GM19467 (cell line): ENCODE measurements around the gene CADPS2.

Source experiments
- ATAC-seq: cut with Tn5 transposase; IDR thresholded peaks from one replicate; pipeline ENCODE4 v1.9.1; 2021; ENCODE audit warnings: mild to moderate bottlenecking, moderate library complexity; ENCODE audit not compliant: unreplicated experiment

CADPS2 gene

DNA sequence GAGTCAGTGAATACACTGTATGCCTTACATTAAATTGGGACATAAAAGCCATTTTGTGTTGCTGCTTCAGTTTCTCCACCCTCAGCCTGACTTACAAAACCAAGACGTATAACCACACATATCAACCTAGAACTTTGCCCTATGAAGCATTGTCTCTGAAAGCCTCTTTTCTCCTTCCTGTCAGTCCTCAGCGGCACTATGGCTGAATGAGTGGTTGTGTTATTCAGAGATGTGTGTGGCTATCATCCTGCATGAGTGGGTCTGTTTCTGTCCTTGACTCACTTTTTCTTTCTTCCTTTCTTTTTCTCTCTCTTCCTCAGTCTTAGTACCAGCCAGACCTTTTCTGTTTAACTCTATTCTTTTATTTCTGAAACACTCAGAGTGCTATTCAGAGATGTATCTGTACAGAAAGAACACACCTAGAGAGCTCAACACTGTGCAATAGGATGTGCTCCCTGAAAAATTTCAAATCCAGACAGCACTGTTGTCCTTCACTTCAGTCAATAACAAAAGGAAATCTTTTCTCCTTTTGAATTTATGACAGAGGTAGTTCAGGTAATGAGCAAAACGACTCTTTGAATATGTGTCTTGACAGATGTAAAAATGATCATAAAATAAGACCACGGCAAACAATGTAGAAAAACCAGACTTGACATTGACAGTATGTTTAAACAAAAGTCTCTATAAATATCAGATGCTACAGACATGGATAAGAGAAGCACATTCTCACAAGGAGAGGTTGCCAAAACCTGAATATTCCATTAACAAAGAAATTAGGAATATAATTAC, 418.4 kb downstream of the CADPS2 start:
- ATAC-seq, result no peak

DNA sequence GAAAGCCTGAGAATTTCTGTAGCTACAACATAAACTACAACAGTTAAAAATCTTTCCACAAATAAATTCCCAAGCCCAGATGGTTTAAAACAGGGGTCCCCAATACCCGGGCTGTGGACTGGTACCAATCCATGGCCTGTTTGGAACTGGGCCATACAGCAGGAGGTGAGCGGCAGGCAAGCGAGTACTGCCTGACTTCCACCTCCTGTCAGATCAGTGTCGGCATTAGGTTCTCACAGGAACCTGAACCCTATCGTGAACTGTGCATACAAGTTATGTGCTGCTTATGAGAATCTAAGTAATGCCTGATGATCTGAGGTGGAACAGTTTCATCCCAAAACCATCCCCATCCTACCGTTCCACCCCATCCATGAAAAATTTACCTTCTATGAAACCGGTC, 421.0 kb downstream of the CADPS2 start:
- ATAC-seq, result no peak

DNA sequence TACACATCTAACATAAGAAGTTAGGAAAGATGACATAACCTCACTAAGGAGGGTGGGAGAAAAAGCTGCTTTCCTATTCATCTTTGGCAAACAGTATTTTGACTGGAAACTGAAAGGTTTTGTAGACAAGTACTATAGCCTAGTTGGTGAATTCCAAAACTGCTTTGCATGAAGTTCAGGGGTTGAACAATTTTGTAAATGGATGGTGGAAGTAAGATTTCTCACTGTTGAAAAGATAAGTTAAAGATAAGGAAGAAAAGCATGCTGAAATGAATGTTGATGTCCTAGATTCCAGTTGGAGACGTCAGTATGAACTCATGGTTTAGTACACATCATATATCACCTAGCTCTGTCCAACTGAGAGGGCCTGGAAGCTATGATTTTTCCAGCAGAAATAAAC, 422.6 kb downstream of the CADPS2 start:
- no peak for ATAC-seq

DNA sequence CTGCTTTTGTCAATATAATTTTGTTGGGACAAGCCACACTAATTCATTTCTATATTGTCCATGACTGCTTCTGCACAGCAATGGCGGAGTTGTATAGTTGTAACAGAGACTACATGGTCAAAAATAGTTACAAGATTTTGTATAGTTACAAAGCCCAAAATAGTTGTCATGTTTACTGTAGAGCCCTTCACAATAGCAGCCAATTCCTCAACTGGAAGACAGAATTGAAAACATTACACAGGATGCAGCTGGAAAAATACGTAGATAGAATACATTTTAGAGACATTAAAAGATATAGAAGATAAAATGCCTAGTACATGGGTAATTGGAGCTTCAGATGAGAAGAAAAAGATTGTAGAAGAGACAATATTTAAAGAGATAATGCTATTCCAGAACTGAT, 425.3 kb downstream of the CADPS2 start:
- ATAC-seq, result no peak

DNA sequence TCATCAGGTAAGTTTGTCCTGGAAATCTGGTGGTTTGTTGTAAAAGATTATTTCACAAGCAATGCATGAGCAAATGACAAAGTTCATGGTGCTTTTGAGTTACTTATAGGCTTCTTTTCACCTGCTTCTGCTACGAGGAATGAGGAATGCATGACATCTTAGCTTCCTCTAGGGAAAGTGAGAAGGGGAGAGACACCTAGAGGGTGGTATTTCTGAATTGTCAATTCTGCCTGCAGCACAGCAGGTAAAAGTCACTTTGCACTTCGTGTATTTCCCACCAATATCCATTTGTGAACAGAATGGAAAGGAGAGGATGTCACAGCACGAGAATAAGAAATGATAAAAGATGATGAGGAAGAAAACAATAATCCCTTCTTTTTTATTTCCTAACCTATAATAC, 428.3 kb downstream of the CADPS2 start:
- no peak for ATAC-seq

DNA sequence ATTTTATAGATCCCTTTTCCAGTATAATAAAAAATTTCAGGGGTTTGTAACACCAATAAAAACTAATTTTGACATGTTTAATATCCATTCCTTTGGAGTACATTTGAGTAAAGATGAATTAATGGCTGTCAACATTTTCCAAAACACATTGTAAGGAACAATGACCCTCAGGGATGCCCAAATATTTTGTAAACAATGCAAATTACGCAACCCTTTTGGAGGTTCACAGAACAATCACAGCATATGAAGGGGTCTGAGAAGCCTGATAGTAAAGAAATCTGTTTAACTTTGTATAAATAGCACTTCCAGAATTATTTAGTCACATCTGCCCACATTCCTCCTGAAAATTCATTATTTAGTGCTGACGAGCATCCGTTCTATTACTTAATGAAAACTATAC, 428.9 kb downstream of the CADPS2 start:
- no peak for ATAC-seq

DNA sequence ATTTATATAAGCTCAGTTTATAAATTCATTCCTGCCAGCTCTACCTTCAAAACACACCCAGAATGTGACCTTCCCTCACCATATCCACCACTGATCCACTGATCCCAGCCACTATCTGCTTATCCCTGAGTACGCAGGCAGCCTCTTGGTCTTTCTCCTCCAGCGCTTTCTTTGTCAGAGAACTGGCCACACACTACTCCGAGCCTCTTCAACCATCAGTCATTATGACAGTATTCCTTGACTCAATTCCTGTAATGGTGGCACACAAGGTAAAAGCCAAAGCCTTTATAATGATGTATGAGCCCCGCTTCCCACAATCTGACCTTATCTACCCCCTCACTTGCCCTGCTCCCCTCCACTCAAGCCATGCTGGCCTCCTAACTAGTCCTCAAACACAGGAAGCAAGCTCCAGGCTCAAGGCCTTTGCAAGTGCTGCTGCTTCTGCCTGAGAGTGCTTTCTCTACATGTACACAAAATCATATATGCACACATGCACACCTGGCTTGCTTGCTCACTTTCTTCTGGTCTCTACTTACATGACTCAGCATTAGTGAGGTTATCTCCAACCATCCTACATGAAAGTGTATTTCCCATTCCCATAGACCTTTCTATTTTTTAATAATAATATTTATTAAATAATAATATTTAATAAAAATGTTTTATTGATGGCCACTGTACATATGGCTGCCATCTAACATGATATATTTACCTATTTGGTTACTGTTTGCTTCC, 431.3 kb downstream of the CADPS2 start:
- no peak for ATAC-seq

DNA sequence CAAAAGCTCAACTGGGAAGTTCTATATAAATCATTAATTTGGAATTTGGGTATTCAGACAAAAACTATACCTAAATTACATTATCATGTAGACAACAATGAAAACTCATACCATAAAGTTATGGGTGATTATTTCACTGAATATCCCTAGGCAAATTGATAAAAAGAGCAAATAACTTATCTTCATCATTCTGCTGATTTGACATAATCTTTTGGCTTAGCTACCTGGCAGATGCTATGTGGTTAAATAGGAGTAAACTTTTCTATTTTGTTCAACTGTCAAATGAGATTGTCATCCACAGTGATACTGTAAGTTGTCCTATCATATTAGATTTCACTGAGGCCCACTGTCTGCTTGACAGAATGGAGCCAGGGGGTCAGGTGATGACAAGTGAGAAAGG, 432.8 kb downstream of the CADPS2 start:
- no peak for ATAC-seq

DNA sequence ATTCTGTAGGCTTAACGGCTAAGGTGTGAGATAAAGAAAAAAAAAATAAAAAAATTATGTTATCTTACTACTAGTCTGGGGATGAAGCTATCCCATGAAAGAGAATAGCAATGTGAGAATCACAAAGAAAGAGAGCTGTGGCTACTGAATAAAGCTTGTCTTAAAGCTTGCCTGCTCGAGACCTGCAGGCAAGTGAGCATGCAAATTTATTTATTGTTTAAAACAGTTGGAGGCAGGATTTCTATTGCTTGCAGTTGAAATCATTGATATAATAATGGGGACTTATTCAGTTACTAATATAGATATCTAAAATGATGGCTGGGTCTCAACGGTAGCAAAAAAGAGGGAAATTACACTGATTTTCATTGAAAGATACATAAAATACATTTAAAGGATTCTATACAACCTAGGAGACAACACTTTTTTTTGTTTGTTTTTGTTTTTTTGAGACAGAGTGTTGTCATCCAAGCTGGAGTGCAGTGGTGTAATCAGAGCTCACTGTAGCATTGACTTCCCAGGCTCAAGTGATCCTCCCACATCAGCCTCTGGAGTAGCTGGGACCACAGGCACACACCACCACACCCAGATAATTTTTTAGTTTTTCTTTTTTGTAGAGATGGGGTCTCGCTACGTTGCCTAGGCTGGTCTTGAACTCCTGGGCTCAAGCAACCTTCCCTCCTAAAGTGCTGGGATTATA, 437.2 kb downstream of the CADPS2 start:
- ATAC-seq, result no peak

DNA sequence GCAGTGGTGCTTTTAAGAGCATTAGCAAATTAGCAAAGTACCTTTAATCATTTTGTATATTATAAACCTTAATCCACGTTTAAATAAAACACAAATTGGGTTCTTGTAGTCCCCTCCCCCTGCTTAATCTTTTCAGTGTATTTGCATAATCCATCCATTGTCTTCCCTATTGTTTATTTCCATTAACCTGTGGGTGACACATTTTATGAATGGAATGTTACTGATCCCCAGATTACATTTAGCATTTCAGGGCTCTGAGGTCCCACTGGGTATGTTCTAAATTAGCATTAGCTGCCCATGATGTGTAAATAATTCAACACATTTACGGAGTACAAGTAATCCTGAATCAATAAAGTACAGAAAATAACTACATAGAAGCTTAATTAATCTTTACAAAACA, 443.3 kb downstream of the CADPS2 start:
- ATAC-seq, result no peak

DNA sequence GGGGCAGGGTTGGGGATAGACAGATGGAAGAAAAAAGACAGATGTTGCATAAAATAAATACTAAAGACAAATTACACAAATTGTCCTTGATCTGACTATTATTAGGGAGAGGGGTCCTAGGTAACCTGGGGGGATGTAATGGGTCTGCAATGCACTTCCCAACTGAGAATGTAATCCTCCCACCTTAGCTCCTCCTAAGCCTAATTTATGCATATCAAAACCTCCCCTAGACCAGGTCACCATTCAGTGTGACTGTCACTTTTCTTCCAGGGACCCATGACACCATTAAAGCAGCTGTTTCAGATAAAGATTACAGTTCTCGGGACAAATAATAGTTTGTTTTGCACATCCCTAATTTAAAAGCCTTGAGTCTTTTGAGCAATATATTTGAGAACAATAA, 447.8 kb downstream of the CADPS2 start:
- ATAC-seq, result no peak

DNA sequence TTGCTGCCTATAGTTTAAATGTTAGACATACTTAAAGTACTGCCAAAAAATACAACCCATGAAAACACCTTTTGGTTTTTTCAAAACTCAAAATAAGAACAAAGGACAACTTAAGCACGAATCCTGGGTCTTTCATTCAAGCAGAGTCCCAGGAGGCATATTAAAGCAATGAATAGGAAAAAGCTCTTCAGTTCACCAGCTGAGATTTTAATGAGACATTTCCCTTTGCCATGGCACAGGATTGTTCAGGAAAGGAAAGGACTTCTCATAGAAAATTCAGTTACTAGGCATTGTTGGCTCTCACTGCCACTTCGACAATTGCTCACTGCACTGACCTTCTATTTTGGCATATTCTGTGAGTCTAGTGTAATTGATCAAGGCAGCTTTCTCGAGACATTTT, 448.3 kb downstream of the CADPS2 start:
- ATAC-seq, result no peak

DNA sequence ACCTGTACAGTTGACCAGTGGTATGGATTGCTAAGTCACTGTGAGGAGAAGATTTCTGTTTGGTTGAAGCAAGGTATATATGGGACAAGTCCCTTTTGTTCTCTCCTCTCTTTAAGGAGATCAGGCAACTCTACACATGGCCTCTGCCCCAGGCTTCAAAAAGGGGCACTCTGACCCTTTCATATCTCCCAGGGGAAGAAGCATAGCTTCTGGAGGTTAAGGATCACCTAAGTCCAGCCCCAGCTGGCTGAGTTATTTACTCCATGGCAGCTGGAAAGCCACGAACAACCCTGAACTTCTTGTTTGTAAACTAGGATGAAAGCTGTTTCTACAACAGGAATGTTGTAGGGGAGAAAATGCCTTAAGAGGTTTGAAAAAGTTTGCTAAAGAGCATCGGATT, 452.5 kb downstream of the CADPS2 start:
- ATAC-seq, result no peak

DNA sequence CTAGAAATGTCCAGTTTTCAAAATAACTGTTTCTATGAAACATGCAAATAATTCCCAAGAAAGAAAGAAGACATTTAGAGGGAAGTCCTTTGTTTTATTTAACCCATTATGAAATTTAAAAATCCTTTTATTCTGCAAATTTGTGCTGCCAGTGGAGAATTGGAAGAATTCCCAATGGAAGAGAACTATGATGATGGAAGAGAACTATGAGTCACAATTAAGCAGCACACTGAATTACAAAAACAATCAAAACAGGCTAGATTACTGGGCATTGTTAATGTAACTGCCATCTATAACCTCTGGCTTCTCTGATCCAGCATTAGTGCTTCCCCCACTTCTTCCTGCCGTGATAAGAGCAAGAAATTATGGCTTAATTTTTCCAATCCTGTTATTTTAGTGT, 455.6 kb downstream of the CADPS2 start:
- no peak for ATAC-seq

DNA sequence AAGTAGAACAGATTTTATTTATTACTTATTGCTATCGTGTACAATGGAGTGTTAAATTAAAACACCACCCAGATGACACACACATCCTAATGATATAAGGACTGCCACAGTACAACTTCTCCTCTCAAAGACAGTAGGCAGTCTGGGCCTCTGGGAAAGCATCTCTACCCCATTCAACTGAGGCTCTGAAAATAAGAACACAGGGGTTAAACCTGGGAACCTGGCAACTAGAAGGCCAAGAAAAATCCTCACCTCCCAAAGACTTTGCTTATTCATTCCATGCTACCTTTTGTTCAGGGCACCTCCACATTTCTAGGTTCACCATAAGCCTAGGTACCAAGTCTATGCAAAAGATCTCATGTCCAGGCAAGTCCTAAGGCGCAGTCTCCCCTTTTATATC, 456.3 kb downstream of the CADPS2 start:
- ATAC-seq, result no peak

DNA sequence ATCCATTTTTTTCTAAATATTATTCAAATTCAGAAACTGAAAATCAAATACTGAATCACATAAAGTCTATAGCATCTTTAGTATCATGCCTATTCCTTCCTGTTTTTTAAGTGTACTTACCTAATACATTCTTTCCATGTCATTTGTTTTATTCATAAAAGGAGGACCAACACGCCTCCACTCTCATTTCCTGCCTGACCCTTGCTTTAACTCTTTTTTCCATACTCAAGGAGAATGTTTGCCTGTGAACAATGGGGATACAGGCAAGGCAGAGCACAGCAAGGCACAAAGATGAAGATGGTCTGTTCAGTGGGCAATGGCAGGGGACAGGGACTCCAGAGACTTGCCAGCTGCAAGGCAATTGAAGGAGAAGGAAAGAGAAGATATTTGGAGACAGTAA, 460.5 kb downstream of the CADPS2 start:
- no peak for ATAC-seq

DNA sequence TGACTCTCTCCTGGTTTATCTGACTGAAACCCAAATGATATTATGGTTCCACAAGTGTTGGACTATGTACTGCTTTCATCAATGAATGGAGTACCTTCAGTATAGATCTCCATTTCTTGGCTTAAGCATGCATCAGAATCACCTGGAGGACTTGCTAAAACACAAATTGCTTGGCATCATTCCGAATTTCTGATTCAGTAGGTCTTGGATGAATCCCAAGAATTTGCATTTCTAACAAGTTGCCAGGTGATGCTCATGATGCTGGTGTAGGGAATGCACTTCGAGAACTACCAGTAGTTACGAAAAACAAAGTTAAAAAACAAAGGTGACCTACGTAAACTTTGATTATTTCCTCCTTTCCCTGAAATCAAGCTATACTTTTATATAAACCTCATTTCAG, 462.7 kb downstream of the CADPS2 start:
- no peak for ATAC-seq

DNA sequence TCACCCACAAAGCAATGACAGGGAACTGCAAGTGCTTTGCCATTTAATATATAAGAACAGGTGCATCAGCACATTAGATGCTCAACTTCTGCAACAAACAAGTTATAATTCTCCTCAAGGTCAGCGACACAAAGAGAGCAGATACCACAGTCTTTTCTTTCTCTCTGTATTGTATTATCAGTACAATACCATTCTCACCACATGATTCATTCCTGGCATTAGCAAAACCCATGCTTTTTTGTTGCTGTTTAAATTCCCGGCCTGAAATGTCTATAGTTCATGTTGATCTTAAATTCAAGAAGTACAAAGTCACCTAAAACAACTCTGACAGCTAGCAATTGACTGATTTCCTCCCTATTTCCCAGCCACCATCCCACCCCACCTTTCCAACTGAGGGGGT, 469.9 kb downstream of the CADPS2 start:
- no peak for ATAC-seq

DNA sequence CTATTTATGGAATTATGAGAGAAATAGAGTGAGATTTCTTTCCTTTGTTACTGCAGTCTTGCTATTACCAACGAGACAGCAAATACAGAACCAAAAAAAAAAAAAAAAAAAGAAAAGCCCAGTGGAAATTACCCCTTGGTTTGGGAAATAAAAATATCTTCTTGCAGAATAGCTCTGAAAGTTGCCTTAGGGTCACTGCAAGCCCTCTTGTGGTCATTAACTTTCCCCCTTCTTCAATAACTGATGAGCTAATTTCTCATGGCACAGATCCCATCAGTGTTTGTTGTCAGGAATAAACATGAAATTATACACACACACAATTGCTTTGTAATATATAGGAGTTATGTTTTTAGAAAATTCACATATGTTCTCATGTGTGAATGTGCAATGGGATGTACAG, 470.8 kb downstream of the CADPS2 start:
- no peak for ATAC-seq

DNA sequence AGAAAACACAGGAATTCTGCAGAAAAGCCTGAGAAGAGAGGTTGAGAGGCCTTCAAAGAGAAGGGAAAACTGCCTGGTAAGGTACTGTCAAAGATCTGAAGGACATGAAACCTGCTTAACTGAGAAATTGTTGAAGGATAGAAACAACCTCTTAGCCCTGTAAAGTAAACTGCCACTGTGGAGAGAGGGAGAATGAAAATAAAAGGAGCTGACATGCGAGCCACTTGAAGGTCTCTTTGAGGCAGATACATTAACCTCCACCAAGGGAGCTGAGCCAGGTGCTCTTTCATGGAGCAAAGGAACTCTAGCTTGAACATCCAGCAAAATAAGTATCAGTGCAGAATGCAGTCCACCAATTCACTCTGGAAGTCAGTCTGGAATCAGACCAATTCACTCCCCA, 472.9 kb downstream of the CADPS2 start:
- ATAC-seq, result no peak

DNA sequence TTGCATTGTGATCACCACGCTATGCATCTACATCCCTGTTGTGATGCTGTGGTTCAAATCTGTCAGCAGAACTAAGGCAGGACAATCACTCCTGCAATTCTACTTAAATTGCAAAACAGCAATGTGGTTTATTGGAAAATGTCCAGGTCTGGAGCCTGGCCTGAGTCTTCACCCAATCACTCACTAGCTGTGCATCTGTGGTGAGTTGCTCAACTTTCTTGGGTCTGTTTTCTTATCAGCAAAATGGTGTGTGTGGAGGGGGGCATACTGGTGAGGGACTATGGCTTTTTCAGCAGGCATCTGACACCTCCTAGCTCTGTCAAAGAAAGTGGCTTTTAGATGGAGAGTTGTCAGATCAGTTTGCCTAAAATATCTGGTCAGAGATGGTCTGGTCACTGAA, 473.4 kb downstream of the CADPS2 start:
- no peak for ATAC-seq

DNA sequence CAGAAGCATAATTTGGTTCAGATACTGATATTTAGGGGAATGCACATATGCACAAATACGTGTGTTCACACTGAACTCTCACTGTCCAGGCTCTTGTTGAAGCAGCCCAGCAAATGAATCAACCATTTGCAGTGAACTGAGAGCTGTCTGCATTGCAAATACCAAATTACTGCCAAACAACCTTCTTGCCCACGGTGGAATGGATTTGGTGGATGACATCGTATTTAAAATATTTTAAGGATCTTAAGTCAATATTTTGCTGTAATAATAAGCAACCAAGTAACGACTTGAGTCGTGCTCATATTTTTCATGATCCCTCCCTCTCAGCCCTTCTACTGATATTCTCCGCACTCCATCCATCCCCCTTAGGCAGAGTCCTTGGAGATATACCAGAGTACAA, 473.8 kb downstream of the CADPS2 start:
- ATAC-seq, result no peak
